GM23338 (cell line): ENCODE data around the gene RAD50.

ENCODE experiments used
- CREB1 ChIP-seq: fragments of 250-450 bp; sonication (Bioruptor Pico); IDR thresholded peaks from 2 replicates; pipeline ENCODE4 v1.5.0; 2020; ENCODE audit warnings: low read depth, mild to moderate bottlenecking, moderate library complexity
- EZH2 ChIP-seq: fragments of 200-600 bp; sonication (generic); IDR thresholded peaks from one replicate; pipeline ENCODE4 v1.8.0; 2017; ENCODE audit warnings: antibody characterized with exemption, mild to moderate bottlenecking, low read depth; ENCODE audit not compliant: unreplicated experiment
- EZH2phosphoT487 ChIP-seq: fragments of 200-600 bp; sonication (generic); IDR thresholded peaks from one replicate; pipeline ENCODE4 v1.8.1; 2018; ENCODE audit warnings: antibody characterized with exemption; ENCODE audit not compliant: unreplicated experiment
- POLR2AphosphoS5 ChIP-seq: IDR thresholded peaks from 2 replicates; pipeline ENCODE4 v1.6.1; 2016; ENCODE audit warnings: antibody characterized with exemption, low read depth
- STAT1 ChIP-seq: IDR thresholded peaks from one replicate; pipeline ENCODE4 v1.6.1; 2016; ENCODE audit warnings: antibody characterized with exemption; ENCODE audit not compliant: unreplicated experiment
- ZNF331 ChIP-seq: fragments of 250-450 bp; sonication (Bioruptor Pico); IDR thresholded peaks from 2 replicates; pipeline ENCODE4 v1.5.0; 2020; ENCODE audit warnings: low read depth, mild to moderate bottlenecking, moderate library complexity
- TF ChIP-seq, protein P1 (sequence below), 2 experiments: fragments of 200-600 bp in 1 of 2; sonication (generic) in 1 of 2; conservative IDR thresholded peaks; 2 replicates each; pipeline versions ENCODE4 v1.5.1 to v1.6.1; 2016 to 2017; ENCODE audit warnings: antibody characterized with exemption in 2 of 2, low read depth in 2 of 2, mild to moderate bottlenecking in 2 of 2, moderate library complexity in 1 of 2
- TF ChIP-seq, protein P2 (sequence below): IDR thresholded peaks from one replicate; pipeline ENCODE4 v1.6.1; 2018; ENCODE audit warnings: antibody characterized with exemption; ENCODE audit not compliant: unreplicated experiment

DNA sequence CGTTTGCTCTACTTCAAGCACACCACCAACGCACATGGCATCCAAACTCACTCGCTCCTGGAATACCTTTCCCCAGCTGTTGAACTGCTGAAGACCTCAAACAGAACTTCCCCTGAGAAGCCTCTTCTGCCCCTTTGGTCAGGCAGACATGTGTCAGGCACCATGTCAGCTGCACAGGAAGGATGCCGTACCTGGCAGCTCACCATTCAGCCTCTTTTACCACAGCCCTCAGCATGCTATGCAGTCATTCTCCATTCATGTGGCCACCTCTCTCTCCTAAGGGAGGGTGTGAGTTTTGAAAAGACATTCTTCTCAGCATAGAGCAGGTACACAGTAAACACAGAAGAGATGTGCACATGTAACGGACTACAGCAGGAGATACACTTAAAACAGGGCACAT lies 131.2 kb downstream of the RAD50 start:
- TF ChIP-seq, protein P1, sequence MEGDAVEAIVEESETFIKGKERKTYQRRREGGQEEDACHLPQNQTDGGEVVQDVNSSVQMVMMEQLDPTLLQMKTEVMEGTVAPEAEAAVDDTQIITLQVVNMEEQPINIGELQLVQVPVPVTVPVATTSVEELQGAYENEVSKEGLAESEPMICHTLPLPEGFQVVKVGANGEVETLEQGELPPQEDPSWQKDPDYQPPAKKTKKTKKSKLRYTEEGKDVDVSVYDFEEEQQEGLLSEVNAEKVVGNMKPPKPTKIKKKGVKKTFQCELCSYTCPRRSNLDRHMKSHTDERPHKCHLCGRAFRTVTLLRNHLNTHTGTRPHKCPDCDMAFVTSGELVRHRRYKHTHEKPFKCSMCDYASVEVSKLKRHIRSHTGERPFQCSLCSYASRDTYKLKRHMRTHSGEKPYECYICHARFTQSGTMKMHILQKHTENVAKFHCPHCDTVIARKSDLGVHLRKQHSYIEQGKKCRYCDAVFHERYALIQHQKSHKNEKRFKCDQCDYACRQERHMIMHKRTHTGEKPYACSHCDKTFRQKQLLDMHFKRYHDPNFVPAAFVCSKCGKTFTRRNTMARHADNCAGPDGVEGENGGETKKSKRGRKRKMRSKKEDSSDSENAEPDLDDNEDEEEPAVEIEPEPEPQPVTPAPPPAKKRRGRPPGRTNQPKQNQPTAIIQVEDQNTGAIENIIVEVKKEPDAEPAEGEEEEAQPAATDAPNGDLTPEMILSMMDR (conservative IDR thresholded peaks at IDR 0.05; ENCODE audit: low read depth in 2 of 2) = no peak
- no peak for TF ChIP-seq EZH2
- TF ChIP-seq, protein P2, sequence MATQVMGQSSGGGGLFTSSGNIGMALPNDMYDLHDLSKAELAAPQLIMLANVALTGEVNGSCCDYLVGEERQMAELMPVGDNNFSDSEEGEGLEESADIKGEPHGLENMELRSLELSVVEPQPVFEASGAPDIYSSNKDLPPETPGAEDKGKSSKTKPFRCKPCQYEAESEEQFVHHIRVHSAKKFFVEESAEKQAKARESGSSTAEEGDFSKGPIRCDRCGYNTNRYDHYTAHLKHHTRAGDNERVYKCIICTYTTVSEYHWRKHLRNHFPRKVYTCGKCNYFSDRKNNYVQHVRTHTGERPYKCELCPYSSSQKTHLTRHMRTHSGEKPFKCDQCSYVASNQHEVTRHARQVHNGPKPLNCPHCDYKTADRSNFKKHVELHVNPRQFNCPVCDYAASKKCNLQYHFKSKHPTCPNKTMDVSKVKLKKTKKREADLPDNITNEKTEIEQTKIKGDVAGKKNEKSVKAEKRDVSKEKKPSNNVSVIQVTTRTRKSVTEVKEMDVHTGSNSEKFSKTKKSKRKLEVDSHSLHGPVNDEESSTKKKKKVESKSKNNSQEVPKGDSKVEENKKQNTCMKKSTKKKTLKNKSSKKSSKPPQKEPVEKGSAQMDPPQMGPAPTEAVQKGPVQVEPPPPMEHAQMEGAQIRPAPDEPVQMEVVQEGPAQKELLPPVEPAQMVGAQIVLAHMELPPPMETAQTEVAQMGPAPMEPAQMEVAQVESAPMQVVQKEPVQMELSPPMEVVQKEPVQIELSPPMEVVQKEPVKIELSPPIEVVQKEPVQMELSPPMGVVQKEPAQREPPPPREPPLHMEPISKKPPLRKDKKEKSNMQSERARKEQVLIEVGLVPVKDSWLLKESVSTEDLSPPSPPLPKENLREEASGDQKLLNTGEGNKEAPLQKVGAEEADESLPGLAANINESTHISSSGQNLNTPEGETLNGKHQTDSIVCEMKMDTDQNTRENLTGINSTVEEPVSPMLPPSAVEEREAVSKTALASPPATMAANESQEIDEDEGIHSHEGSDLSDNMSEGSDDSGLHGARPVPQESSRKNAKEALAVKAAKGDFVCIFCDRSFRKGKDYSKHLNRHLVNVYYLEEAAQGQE = no peak
- TF ChIP-seq POLR2AphosphoS5 = no peak
- no peak for TF ChIP-seq EZH2phosphoT487
- TF ChIP-seq CREB1 (CRISPR knock-in tag) = no peak
- TF ChIP-seq ZNF331 (CRISPR knock-in tag) = no peak
- no peak for TF ChIP-seq STAT1
